Activated CD8-positive, alpha-beta memory T cell treated with anti-CD3 and anti-CD28 coated beads, Interleukin-2, amount 10 ng/mL, durations not matched to agents 7 days and 5 days (primary cell): ENCODE data around the gene PCDHA2. TPM values are rescaled to one million over a fixed set of nuclear protein-coding genes. Genes with fewer than 3 reads are reported as not detected.
"Not testable (repeated sequence)": the region's sequence is repeated elsewhere in the genome, so short reads cannot be mapped to it uniquely, and the experiment has no call there.

Experiments
- ATAC-seq: fragments of 150-1000 bp; cut with Tn5 transposase; one replicate; pipeline ENCODE4 v1.10.0; 2021; ENCODE audit warnings: moderate library complexity
- CTCF ChIA-PET: fragments of 350-600 bp; sonication (Branson Sonifier 250); formaldehyde crosslinking; loops from one replicate; lab custom pipeline; 2021; ENCODE audit warnings: antibody characterized with exemption; lab: Charles Lee
- DNase-seq: peaks from one replicate; pipeline ENCODE4 v3.0.0-alpha.2; 2020
- H3K27ac Mint-ChIP-seq: one replicate; pipeline ENCODE4 v1.8.0; 2021; ENCODE audit warnings: mild to moderate bottlenecking, mixed read lengths
- H3K27me3 Mint-ChIP-seq: one replicate; pipeline ENCODE4 v1.8.0; 2021; ENCODE audit warnings: mixed read lengths
- H3K36me3 Mint-ChIP-seq: one replicate; pipeline ENCODE4 v1.8.0; 2021; ENCODE audit warnings: mild to moderate bottlenecking, mixed read lengths
- H3K4me1 Mint-ChIP-seq: one replicate; pipeline ENCODE4 v1.8.0; 2021; ENCODE audit warnings: mixed read lengths
- H3K4me3 Mint-ChIP-seq: one replicate; pipeline ENCODE4 v1.8.0; 2021; ENCODE audit warnings: mild to moderate bottlenecking, moderate library complexity, mixed read lengths
- H3K9me3 Mint-ChIP-seq: one replicate; pipeline ENCODE4 v1.8.0; 2022; ENCODE audit warnings: low read depth, mixed read lengths
- total RNA-seq, 2 experiments: library from RNA; stranded (reverse); gene quantifications; one replicate each; pipeline ENCODE4 v1.2.3, GENCODE V29; 2021

The PCDHA2 gene
- not detected for total RNA-seq

DNA sequence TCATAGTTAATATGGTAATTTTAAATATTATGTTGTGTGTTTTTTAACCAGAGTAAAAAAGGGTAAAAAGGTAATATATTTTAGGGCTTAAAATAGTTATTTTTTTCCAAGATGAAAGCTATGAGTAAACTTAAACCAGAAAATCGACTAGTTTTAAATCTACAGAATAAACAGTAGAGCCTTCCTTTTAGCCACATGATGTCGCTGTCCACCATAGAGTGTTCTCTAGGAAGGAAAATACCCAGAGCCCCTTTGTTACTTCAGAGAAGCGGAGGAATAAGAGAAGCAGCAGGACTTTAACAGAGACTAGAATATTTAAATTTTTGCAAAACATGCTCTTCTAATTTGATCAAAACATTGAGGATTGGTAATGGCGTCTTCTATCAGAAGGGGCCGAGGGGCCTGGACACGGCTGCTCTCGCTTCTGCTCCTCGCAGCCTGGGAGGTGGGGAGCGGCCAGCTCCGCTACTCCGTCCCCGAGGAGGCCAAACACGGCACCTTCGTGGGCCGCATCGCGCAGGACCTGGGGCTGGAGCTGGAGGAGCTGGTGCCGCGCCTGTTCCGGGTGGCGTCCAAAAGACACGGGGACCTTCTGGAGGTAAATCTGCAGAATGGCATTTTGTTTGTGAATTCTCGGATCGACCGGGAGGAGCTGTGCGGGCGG is at the start of gene PCDHA2:
PCDHA2 (plus strand) TSS at position 258 of the 664 bp plus-strand sequence.
- no peak within 1 kb of the TSS for H3K4me3 Mint-ChIP-seq
- ATAC-seq (no peak), DNase-seq (no peak)
- no peaks in the 10 kb centered on the region for H3K36me3 Mint-ChIP-seq
- no peaks in the 10 kb centered on the region for H3K27me3 Mint-ChIP-seq
- no peaks in the 10 kb centered on the region for H3K4me1 Mint-ChIP-seq
- H3K9me3 Mint-ChIP-seq, result peaks cover 9% of the 10 kb centered on the region
- CTCF ChIA-PET, result no interaction called here
- no peak within 1 kb of the TSS for H3K27ac Mint-ChIP-seq

- Mint-ChIP-seq H3K4me3 (no peak overlapping the region), H3K27me3 (no peaks in the 10 kb centered on the region), H3K9me3 (peaks cover 39% of the 10 kb centered on the region), H3K27ac (no peak overlapping the region), H3K4me1 (no peaks in the 10 kb centered on the region), H3K36me3 (peaks cover 4% of the 10 kb centered on the region)
- no peak for ATAC-seq
- no peak for DNase-seq
- CTCF ChIA-PET, result no interaction called here
Measured at GRCh38 chr5:140753561-140753960, 41.1 kb upstream of the PCDHA2 start.

- no peaks in the 10 kb centered on the region for H3K4me1 Mint-ChIP-seq
- CTCF ChIA-PET, result no interaction called here
- H3K9me3 Mint-ChIP-seq, result peaks cover 55% of the 10 kb centered on the region
- no peaks in the 10 kb centered on the region for H3K27me3 Mint-ChIP-seq
- no peak overlapping the region for H3K4me3 Mint-ChIP-seq
- ATAC-seq (no peak), DNase-seq (no peak)
- peaks cover 9% of the 10 kb centered on the region for H3K36me3 Mint-ChIP-seq
- no peak overlapping the region for H3K27ac Mint-ChIP-seq
Measured at GRCh38 chr5:140764177-140764973, 30.3 kb upstream of the PCDHA2 start.

DNA sequence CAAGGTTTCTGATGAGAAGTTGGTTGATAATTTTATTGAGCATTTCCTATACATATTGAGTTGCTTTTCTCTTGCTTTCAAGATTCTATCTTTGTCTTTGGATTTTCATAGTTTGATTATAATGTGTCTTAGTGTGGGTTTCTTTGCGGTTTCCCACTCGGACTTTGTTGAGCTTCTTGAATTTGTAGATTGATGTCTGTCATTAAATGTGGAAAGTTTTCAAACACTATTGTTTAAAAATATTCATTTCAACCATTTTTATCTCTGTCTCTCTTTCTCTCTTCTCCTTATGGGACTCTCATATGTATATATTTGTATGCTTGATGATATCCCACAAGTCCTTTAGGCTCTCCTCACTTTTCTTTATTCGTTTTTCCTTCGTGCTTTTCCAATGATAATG is 27.2 kb upstream of the PCDHA2 start:
- no peak for ATAC-seq
- H3K9me3 Mint-ChIP-seq, result peaks cover 50% of the 10 kb centered on the region
- no peaks in the 10 kb centered on the region for H3K27me3 Mint-ChIP-seq
- no peak overlapping the region for H3K27ac Mint-ChIP-seq
- no peak overlapping the region for H3K4me3 Mint-ChIP-seq
- CTCF ChIA-PET, result no interaction called here
- no peak for DNase-seq
- no peaks in the 10 kb centered on the region for H3K4me1 Mint-ChIP-seq
- H3K36me3 Mint-ChIP-seq, result peaks cover 9% of the 10 kb centered on the region

GRCh38 chr5:140780512-140780911 is 14.1 kb upstream of the PCDHA2 start:
- CTCF ChIA-PET, result no interaction called here
- Mint-ChIP-seq H3K36me3 (no peaks in the 10 kb centered on the region), H3K4me1 (no peaks in the 10 kb centered on the region), H3K4me3 (no peak overlapping the region), H3K27me3 (no peaks in the 10 kb centered on the region), H3K9me3 (peaks cover 26% of the 10 kb centered on the region), H3K27ac (no peak overlapping the region)
- no peak for DNase-seq
- no peak for ATAC-seq

DNA sequence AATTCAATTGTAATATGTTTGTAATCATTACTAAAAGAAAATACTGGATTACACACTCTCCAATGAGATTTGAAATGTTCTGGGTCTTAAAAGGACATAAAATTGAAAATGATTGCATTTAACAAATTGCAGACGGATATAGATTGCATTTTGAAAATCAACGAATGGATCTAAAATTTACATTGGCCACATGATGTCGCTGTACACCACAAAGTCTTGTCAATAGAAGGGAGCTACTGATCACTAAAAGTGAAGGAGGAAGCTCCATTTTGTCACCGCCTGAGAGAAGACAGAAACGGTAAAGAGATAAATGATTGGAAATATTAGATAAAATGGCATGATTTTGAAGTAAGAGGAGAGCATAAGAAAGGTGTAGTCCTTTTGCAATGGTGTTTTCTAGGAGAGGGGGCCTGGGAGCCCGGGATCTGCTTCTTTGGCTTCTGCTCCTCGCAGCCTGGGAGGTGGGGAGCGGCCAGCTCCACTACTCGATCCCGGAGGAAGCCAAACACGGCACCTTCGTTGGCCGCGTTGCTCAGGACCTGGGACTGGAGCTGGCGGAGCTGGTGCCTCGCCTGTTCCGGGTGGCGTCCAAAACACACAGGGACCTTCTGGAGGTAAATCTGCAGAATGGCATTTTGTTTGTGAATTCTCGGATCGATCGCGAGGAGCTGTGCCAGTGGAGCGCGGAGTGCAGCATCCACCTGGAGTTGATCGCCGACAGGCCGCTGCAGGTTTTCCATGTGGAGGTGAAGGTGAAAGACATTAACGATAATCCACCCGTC is 8.6 kb upstream of the PCDHA2 start, which contains the start of gene PCDHA1:
PCDHA1 (plus strand) TSS at position 236 of the 782 bp plus-strand sequence.
- ATAC-seq, result no peak
- H3K4me1 Mint-ChIP-seq, result no peaks in the 10 kb centered on the region
- H3K27me3 Mint-ChIP-seq, result peaks cover 2% of the 10 kb centered on the region
- no peak within 1 kb of the TSS for H3K4me3 Mint-ChIP-seq
- H3K9me3 Mint-ChIP-seq, result peaks cover 21% of the 10 kb centered on the region
- CTCF ChIA-PET, result no interaction called here
- H3K36me3 Mint-ChIP-seq, result peaks cover 3% of the 10 kb centered on the region
- DNase-seq, result no peak
- H3K27ac Mint-ChIP-seq, result no peak within 1 kb of the TSS

GRCh38 chr5:140787422-140787821 is 7.2 kb upstream of the PCDHA2 start:
- H3K4me3 Mint-ChIP-seq, H3K27me3 Mint-ChIP-seq, CTCF ChIA-PET, DNase-seq, ATAC-seq, H3K36me3 Mint-ChIP-seq, H3K4me1 Mint-ChIP-seq, H3K27ac Mint-ChIP-seq: not testable (repeated sequence)
- H3K9me3 Mint-ChIP-seq, result peaks cover 18% of the 10 kb centered on the region

DNA sequence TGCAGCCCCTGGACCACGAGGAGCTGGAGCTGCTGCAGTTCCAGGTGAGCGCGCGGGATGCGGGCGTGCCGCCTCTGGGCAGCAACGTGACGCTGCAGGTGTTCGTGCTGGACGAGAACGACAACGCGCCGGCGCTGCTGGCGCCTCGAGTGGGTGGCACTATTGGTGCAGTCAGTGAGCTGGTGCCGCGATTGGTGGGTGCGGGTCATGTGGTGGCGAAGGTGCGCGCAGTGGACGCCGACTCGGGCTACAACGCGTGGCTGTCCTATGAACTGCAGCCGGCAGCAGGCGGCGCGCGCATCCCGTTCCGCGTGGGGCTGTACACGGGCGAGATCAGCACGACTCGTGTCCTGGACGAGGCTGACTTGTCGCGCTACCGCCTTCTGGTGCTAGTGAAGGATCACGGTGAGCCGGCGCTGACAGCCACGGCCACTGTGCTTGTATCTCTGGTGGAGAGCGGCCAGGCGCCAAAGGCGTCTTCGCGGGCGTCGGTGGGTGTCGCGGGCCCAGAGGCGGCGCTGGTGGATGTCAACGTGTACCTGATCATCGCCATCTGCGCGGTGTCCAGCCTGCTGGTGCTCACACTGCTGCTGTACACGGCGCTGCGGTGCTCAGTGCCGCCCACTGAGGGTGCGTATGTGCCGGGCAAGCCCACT is 6.7 kb upstream of the PCDHA2 start:
- CTCF ChIA-PET, result not testable (repeated sequence)

DNA sequence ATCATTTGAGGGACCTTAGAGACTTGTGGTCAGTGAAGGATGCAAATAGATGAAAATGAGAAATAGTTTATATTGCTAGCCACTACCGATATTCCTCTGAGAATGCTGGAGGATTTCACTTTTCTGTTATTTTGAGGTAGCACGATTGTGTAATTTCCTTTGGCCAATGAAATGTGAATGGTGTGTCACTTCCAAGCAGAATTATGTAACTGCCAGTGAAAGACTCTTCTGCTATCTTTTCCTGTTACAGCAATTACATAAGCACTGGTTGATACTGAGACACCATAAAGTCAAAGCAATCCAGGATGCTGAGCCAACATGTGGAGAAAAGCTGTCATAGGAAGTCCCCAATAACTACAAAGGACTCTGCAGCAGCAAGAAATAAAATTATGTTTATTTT is 3.6 kb upstream of the PCDHA2 start:
- CTCF ChIA-PET, result no interaction called here
- Mint-ChIP-seq H3K4me1 (no peaks in the 10 kb centered on the region), H3K4me3 (no peak overlapping the region), H3K27me3 (peaks cover 2% of the 10 kb centered on the region), H3K27ac (no peak overlapping the region), H3K9me3 (peaks cover 19% of the 10 kb centered on the region), H3K36me3 (peaks cover 3% of the 10 kb centered on the region)
- DNase-seq (no peak), ATAC-seq (no peak)

More for the DNA sequence above, 6.7 kb upstream of the PCDHA2 start:
- not testable (repeated sequence) for H3K4me1 Mint-ChIP-seq, ATAC-seq, H3K27me3 Mint-ChIP-seq, DNase-seq, H3K4me3 Mint-ChIP-seq, H3K27ac Mint-ChIP-seq, H3K36me3 Mint-ChIP-seq
- peaks cover 18% of the 10 kb centered on the region for H3K9me3 Mint-ChIP-seq

DNA sequence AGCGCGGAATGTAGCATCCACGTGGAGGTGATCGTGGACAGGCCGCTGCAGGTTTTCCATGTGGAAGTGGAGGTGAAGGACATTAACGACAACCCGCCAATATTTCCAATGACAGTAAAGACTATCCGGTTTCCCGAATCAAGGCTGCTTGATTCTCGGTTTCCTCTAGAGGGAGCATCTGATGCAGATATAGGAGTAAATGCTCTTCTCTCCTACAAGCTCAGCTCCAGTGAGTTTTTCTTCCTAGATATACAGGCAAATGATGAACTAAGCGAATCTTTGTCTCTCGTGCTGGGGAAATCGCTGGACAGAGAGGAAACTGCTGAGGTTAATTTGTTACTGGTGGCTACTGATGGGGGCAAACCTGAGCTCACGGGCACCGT is 598 bp downstream of the PCDHA2 start:
- peaks cover 9% of the 10 kb centered on the region for H3K9me3 Mint-ChIP-seq
- H3K4me1 Mint-ChIP-seq, result no peaks in the 10 kb centered on the region
- no peaks in the 10 kb centered on the region for H3K27me3 Mint-ChIP-seq
- no peak overlapping the region for H3K27ac Mint-ChIP-seq
- DNase-seq (no peak), ATAC-seq (no peak)
- no peaks in the 10 kb centered on the region for H3K36me3 Mint-ChIP-seq
- no peak overlapping the region for H3K4me3 Mint-ChIP-seq
- CTCF ChIA-PET, result no interaction called here

DNA sequence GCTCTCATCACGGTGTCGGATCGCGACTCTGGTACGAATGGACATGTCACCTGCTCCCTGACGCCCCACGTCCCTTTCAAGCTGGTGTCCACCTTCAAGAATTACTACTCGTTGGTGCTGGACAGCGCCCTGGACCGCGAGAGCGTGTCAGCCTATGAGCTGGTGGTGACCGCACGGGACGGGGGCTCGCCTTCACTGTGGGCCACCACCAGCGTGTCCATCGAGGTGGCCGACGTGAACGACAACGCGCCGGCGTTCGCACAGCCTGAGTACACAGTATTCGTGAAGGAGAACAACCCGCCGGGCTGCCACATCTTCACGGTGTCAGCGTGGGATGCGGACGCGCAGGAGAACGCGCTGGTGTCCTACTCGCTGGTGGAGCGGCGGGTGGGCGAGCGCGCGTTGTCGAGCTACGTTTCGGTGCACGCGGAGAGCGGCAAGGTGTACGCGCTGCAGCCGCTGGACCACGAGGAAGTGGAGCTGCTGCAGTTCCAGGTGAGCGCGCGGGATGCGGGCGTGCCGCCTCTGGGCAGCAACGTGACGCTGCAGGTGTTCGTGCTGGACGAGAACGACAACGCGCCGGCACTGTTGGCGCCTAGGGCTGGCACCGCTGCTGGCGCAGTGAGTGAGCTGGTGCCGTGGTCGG is 1.5 kb downstream of the PCDHA2 start:
- DNase-seq, H3K27me3 Mint-ChIP-seq, H3K4me1 Mint-ChIP-seq, H3K27ac Mint-ChIP-seq, H3K4me3 Mint-ChIP-seq, CTCF ChIA-PET, H3K36me3 Mint-ChIP-seq, ATAC-seq: not testable (repeated sequence)
- H3K9me3 Mint-ChIP-seq, result peaks cover 10% of the 10 kb centered on the region

GRCh38 chr5:140796718-140797095 is 2.1 kb downstream of the PCDHA2 start:
- ATAC-seq, result no peak
- CTCF ChIA-PET, result no interaction called here
- Mint-ChIP-seq H3K9me3 (peaks cover 11% of the 10 kb centered on the region), H3K4me1 (no peaks in the 10 kb centered on the region), H3K4me3 (no peak overlapping the region), H3K27ac (no peak overlapping the region), H3K36me3 (no peaks in the 10 kb centered on the region), H3K27me3 (no peaks in the 10 kb centered on the region)
- DNase-seq, result no peak
